PC-9 (cell line): ENCODE results near the gene SRGAP1.

Source experiments
- EZH2 ChIP-seq: fragments of 200-600 bp; sonication (generic); IDR thresholded peaks from 2 replicates; pipeline ENCODE4 v1.8.0; 2017; ENCODE audit warnings: antibody characterized with exemption, low read depth
- TF ChIP-seq, protein P1 (sequence below): fragments of 200-600 bp; sonication (generic); conservative IDR thresholded peaks from 2 replicates; pipeline ENCODE4 v1.6.1; 2017; ENCODE audit warnings: mixed run types, antibody characterized with exemption, mild to moderate bottlenecking, moderate library complexity

DNA sequence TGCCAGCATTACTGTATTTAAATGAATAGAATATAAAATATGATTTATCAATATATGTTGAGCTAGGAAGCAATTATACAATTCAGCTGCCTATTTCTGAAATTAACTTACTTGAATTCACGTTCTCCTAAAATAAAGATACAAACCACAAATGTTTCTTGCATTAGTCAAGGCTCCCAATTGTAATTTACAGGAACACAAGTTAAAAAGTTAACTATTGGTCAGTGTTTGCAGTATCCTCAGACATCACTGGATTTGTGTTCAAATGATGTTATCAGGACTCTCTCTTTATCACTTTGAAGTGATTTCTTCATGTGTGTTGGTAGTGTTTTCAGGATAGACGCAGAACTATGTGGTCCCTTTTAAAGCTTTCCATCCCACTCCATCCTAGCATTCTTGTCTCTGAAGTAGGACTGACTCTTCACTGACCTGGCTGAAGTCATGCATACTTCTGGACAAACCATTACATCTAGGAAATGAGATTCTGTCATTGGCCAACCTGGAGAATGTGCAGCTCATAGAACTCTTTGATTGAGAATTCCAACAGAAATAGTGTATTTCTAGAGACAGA lies 221.5 kb downstream of the SRGAP1 start:
- TF ChIP-seq, protein P1, sequence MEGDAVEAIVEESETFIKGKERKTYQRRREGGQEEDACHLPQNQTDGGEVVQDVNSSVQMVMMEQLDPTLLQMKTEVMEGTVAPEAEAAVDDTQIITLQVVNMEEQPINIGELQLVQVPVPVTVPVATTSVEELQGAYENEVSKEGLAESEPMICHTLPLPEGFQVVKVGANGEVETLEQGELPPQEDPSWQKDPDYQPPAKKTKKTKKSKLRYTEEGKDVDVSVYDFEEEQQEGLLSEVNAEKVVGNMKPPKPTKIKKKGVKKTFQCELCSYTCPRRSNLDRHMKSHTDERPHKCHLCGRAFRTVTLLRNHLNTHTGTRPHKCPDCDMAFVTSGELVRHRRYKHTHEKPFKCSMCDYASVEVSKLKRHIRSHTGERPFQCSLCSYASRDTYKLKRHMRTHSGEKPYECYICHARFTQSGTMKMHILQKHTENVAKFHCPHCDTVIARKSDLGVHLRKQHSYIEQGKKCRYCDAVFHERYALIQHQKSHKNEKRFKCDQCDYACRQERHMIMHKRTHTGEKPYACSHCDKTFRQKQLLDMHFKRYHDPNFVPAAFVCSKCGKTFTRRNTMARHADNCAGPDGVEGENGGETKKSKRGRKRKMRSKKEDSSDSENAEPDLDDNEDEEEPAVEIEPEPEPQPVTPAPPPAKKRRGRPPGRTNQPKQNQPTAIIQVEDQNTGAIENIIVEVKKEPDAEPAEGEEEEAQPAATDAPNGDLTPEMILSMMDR: no peak
- TF ChIP-seq EZH2: no peak
